HPDE6-E6E7 (cell line): ENCODE results near the gene TMEM229B.

Source experiments
- DNase-seq: peaks from one replicate; pipeline ENCODE4 v3.0.0; 2011; ENCODE audit warnings: missing footprints; ENCODE audit errors: extremely low spot score

The TMEM229B gene

DNA sequence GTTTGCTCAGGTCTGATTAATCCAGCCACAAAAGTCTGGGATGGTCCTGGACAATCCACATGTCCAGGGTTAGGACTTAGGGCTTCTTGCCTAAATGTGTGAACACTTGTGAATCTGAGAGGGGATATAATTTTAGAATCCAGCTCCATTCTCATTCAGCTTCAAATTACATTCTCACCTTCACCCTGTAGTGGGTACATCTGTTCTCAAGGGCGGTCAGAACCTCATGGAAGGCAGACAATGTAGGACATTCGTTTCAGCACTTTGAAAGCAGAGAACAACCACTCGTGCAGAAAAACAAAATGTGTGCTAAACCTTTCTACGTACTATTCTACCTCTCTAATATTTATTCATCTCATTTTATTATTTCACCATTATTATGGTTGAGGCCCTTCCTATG, 1.2 kb downstream of the TMEM229B start:
- no peak for DNase-seq

DNA sequence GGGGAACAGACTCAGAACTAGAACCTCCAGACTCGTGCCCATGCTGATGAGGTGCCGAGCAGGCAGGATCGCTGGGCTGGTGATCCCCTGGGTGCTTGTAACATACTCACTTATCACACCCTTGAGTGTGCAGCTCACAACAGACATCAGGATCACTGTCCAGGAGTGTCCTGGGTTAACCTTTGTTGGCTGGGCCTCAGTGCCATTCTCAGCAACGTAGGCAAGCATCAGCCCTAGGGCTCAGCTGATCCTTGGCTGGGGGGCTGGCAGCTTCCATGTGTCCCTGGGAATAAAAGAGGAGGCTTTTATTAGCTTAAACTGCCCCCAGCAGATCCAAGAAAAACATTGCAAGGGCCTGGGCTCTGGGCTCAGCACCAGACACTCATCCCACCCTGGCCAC, 1.6 kb downstream of the TMEM229B start:
- no peak for DNase-seq

DNA sequence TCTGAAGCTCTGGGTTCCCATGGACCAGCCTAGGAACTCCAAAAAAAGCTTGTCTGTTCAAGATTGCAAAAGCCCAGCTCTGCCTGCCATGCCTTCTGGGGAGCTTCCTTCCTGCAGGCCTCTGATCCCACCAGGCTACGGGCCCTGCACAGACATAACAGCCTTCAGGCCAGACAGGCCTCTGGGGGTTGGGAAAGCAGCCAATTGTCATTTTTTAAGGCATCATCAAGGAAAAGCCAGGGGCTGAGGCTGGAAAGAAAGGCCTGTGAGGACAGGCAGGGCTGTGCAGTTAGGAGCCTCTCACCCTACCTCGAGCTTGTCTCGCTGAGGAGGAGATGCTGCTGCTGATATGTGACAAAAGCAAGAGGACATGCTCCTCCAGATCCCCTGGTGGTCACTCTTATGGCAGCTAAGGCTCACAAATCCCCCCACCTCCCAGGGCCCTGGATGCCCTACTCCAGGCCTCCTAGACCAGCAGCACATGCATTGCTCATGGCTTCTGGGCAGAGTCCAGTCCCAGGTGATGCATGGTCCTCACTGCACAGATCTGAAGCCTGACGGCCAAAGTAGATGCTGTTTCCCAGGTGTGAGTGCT, 2.9 kb downstream of the TMEM229B start:
- no peak for DNase-seq

DNA sequence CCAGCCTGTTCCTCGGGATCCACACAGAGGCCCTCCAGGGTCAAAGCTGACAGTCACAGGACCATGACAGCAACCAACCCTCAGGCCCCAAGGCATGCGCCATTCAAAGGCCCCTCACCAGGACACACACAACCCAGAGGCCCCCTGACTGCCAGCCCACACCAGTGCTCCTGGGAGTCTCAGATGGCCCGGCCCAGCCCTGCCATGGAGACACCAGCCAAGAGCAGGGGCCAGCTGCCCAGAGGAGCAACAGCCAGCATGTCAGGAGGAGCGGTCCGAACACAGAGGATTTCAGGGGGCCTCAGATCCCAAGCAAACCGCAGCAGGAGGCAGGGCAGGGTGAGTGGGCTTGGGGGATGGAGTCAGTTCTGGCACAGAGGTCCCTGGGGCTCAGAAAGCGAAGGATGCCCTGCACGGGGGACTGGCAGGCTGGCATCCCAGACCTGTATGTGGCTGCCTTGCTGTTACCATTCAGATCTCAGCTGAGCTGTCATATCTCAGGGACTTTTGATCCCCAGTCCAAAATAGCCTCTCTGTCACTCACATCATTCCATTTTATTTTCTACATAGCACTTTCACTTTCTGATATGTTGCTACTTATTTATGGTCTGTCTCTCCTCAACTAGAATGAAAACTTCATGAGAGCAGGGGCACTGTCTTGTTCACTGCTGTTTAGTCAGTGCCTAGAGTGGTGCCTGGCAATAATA, 4.8 kb downstream of the TMEM229B start:
- DNase-seq: no peak

DNA sequence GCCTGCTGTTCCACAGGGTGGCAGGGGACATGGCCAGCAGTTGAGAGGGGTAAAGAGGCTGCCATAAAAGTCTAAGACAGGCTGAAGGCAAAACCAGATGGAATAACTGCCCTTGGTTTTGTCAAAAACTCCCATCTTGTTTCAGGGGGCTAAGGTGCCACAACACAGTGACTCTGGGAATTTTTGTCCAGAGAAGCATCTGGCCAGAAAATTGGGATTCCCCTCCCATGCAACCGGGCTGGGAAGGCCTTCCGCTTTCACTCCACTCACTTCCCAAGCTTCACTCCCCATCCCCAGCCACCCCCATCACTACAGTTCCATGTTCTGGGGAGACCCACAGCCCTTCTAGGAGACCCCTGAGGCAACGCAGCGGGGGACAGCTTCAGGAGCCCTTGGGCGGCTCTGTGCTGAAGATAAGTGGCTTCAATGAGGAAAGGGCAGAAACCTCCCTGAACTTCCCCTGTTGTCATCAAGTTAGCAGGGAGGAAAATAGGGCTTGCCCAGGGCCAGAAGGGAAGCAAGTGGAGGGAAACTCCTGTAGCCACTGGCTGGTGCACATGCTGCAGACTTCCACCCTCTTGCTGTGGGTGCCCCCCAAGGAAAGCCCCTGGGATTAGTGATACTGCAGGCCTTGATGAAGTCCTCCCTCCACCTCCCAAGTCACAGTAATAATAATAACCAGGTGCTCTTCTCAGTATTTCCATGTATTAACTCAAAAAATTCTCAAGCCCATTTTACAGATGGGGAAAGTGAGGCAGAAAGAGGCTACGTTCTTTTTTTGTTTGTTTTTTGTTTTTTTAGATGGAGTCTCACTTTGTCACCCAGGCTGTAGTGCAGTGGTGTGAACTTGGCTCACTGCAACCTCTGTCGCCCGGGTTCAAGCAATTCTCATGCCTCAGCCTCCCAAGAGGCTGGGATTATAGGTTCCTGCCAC, 6.0 kb downstream of the TMEM229B start:
- no peak for DNase-seq

DNA sequence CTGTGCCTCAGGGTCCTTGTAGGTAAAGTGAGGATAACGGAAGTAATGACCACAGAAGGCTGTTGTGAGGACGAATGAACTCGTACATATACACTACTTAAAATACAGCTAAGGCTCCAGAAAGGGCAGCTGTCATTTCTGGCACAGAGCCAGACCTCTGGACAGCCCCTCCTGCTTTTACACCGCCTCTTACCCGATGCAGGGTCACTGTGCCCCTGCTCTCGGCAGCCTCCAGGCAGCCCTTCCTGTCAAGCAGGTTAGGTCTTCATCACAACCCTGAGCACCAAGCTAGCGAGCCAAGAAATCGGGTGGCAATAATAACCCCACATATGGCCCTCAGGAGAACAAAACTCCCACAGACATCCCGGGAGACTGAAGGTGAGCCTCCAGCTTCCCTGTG, 8.5 kb downstream of the TMEM229B start:
- no peak for DNase-seq

DNA sequence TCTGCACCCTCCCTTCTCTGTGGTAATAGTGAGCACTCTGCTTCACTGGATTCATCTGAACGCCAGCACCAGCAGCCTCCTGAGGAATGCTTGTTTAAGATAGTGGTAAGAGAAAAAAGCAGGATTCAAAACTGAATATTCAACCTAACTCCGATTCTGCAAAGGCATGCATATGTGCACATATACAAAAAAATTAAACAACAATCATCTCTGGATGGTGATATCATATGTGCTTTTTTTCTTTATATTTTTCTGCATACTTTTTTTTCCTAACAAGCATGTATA, 9.8 kb downstream of the TMEM229B start:
- no peak for DNase-seq

DNA sequence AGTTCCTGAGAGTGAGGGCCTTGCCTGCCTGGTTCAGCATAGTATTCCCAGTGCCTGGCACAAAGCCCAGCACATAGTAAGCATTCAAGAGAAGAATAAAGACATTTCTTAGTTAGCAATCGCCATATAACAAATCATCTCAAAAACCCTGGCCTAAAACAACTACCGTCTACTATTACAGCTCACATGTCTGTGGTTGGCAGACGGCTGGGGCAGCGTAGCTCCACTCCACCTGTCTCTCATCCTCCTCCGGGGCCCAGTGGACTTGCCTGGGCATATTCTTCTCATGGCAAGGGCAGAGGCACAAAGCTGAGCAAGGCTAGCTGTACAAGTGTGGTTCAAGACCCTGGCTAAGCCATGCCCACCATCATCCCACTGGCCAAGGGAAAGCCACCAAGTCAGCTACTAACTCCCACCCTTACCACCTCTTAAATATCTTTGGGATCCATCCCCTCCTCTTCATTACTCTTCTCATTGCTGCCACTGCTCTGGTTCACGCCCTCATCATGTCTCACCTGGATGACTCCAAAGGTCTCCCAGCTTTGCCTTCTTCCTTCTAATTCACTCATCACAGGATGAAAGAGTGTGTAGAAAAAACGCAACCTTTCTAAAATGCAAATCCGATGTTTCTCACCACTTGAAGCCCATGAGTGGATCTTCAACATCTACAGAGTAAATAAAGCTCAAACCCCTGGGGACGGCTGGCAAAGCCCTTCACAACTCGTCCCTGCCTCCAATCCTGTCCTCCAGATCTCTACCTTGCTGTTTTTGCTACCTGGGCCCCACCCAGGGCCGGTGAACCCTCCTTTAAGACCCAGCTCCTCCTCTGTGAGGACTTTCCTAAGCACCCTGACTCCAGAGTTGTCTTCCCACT, 10.4 kb downstream of the TMEM229B start:
- DNase-seq: no peak

DNA sequence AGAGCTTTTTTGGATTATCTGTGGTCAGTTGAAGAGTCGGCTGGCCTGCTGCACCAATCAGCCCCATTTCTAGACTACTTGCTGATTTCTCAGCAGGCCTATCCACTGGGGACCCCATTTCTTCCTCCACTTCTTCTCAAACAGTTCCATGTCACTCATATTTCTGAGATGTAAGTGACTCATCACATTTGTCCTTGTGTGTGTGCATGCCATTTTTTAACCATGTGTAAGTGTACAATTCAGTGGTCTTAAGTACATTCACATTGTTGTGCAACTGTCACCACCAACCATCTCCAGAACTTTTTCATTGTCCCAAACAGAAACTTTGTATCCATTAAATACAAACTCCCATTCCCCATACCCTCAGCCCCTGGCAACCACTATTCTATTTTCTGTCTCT, 14.2 kb downstream of the TMEM229B start:
- no peak for DNase-seq

DNA sequence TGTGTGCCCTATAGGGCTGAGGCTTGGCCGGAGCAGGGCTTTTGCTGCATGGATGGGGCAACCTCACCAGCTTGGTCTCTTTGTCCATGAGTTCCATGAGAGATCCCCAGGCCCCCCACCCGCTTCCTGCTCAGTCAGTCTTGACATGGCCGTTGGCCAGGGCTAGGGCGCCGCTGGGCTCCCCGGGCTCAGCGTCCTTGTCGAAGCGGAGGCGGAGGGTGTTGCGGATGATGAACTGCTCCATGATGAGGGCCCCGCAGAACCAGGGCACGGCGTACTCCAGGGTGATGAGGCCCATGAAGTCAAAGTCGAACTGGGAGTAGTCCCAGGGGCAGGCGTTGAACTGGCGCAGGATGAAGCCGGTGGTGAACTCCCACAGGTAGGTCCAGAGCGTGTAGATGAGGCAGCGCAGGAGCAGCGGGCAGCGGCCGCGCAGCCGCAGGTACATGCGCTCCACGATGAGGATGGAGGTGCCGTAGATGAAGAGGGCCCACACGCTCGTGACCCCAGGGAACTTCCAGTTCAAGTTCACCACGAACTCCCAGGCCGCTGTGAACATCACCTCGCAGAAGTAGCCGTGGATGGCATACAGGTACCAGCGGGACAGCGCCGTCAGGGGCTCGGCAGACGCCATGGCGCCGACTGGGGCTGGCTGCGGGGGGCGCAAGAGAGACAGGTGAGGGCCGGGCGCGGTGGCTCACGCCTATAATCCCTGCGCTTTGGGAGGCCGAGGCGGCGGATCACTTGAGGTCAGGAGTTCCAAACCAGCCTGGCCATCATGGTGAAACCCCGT, 15.0 kb downstream of the TMEM229B start:
- no peak for DNase-seq

DNA sequence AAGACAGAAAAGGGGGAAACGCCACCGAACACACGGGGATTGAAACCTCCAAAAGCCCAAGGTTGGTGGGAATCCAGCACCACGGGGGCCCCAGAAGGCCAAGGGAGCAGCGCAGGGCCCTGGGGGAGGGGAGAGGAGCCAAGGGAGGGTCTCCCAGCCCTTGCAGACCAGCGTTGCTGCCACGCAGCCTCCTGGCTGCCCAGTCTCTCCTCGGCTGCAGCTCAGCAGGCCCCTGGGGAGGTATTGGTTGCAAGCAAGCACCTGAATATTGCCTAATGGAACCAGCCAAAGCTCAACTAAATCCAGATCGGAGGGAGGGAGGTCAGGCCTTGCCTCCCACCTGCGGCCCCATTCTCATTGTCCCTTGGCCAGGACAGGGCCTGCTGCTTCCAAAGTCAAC, 15.8 kb downstream of the TMEM229B start:
- no peak for DNase-seq

DNA sequence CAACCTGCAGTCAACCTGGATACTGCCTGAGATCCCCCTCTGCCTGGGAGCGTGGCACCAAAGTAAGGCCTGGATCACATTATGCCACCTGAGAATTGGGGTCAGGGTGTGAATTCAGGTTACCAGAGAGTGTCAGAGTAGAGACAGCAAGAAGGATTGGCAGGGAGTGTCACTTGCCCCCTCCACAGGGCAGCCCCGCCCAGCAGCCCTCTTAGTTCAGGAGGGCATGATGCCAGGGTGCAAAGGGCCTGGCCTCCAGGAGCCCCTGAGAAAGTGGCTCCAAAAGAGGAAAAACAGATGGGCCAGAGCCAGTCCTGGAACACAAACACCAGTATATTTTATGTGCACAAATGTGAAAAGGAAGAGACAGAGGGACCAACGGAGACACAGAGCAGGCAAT, 18.6 kb downstream of the TMEM229B start:
- no peak for DNase-seq

DNA sequence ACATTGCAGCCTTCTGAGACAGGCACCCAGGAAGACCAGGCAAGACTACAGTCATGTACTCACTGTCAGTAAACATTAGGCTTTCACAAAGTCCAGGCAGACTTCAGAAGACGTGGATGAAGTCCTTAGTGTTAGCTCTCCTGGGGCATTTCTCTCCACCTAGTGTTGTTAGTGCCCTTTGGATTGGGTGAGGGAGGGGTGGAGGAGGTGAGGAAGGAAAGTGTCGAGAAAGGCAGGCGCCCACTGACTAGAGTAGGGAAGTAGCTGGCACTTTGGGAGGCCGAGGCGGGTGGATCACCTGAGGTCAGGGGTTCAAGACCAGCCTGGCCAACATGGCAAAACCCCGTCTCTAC, 20.2 kb downstream of the TMEM229B start:
- no peak for DNase-seq

DNA sequence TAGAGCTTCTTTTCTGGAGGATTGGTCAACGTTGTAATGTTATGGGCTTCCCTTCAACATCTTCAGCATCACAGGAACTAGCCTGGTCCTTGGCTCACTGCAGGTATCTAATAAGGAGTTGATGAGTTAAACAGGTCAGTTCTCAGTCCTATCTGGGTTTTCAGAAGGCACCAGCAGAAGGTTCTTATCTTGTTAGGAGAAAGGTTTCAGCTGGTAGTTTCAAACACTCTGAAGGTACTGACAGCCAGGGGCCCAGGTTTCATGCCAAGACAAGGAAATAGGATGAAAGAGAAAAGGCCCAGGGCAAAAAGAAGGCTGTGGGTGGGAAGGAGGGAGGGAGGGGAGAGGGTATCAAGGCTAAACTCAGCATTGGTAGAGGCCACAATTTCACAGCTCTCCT, 21.4 kb downstream of the TMEM229B start:
- no peak for DNase-seq

DNA sequence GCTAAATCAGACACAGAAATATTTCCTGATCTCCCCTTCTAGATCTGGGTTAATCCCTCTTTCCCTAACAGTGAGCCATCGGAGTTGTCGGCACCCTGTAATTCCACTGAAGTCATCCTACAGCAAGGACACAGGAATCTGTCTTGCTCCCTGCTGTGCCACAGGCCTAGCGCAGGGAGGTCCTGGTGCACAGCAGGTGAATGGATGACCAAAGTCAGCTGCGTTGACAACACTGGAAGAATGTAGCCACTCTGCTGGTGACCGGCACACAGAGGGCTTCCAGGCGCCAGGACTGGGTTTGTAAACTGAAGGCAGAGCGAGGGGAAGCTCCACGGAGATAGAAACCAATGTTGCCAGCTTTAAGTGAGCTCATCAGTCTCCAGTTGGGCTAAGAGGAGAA, 23.6 kb downstream of the TMEM229B start:
- DNase-seq: no peak

DNA sequence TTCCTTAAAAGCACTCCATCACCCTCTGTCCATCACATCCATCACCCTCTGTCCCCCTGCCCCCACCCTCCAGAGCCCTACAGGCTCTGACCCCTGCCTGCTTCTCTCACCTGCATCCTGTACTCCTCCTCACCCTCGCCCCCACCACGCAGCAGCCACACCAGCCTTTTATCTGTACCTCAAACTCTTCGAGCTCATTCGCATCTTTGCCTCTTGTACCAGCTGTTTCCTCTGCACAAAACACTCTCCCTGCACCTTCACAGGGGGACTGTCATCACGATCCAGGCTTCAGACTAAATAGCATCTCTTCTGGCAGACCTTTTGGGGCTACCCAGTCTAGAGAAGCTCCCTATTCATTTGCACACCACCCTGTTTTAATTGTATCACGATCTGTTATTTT, 24.1 kb downstream of the TMEM229B start:
- DNase-seq: no peak

DNA sequence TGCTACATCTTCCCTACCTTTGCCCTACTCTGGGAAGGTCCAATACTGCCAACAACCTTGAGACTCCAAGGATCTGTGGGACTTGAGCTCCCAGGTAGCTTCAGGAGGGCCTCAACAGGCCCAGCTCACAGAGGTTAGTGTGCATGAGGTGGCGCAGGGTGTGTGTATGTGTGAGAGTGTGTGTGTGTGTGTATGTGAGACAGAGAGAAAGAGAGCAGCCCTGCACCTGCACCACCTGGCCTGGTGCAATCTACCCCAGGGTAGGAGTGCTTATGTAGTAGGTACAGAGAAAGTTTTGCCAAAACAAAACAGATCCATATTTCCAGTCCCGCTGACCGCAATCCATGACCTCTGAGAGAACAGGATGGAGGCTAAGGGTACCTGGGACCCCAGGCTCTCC, 24.6 kb downstream of the TMEM229B start:
- no peak for DNase-seq

DNA sequence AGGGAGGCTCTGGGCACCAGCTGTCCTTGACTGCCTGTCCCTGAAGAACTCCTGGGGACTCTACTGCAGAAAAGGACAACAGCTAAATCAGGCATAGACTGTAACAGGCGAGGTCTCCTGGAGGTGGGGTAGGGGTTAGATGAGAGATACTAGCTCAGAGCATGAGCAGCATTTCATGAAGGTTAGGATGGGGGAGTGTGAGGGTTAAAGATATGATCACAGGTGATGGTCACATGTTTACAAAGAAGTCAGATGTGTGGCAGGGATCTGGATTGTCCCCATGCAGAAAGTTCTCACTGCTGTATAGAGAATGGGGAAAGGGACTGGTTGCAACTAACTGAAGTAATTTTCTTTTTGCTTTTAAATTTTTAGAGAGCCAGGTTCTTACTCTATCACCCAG, 26.5 kb downstream of the TMEM229B start:
- no peak for DNase-seq

DNA sequence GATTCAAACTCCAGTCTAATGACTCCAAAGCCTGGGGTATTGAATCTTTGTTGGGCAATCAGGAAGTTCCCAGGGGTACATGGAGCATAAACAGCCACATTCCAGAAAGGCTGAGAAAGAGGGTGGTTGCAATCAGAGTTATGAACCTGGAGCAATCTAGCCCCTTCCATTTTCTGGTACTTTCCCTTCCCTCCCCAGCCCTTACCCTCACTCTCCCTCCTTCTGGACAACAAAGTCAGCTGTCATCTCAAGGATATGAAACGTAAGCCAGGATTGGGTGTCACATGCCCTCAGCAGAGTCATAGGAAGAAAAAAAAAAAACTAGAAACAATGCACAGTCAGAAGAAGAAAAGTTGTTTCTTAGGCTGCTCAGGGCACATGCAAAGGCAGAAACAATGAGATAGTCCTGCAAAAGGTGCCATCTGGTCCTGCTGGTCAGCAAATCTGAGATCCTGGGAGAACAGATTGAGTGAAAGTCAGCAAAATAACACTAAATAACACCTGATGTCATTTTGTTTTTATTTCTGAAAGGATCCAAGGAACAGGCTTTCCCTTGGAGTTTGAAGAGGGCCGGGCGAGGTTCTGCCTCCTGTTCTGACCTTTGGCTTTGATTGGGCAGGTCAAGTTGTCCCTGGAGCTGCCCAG, 27.1 kb downstream of the TMEM229B start:
- peak; percentile 23 for DNase-seq

DNA sequence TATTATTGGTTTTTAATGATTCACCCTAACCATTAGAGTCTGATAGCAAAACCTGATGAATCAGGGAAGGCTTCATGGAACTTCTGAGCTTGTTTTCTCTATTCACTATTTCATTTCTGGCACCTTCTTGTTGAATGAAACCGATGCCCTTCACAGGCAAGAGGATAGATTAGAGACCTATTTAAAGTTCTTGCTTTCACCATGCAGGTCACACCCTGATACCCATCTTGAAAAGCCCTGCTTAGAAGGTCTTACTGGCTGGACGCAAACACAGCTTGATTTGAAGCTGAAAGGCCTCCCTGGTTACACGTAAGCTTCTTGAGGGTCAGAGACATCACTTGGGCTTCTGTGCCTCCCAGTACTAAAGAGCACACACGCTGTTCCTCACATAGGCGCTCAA, 29.2 kb downstream of the TMEM229B start:
- DNase-seq: no peak

DNA sequence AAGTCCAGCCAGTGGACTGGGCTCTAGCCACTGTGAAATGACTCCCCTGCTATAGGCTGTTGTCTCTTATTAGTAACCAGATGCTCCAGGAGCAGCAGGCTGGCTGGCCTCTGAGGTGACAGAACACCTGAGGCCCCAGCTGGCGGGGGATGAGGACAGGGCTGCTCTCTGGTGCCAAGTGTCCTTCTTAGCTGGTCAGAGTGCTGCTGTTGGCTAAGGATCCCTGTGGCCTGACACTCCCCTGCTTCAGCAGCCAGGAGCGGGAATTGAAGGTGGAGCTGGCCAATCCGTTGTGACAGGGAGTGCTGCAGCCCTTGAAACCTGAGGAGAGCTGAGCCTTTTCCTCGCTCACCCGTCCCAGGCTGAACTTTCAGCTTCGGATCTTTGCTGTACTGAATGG, 30.7 kb downstream of the TMEM229B start:
- no peak for DNase-seq
